ENCODE data around the gene UGT1A8. TPM values are rescaled to one million over a fixed set of nuclear protein-coding genes. Genes with fewer than 3 reads are reported as not detected.
"Not testable (repeated sequence)": the region's sequence is repeated elsewhere in the genome, so short reads cannot be mapped to it uniquely, and the experiment has no call there.

UGT1A8 gene
- total and polyA plus RNA-seq, 2 donors (not counting 1 experiment from before 2014, with no cell fraction given), result not detected

GRCh38 chr2:233698740-233699139 is 81.3 kb downstream of the UGT1A8 start:
- H3K9me3 ChIP-seq (ENCODE audit: control insufficient read depth, insufficient read depth, low read depth, low read length), result no peaks in the 10 kb centered on the region
- H3K4me3 ChIP-seq (replicated peaks in 1 of 4; ENCODE audit: control extremely low read depth in 1 of 4, insufficient read depth in 1 of 4, low read depth in 3 of 4, low read length in 4 of 4), result no peak overlapping the region
- H2AFZ ChIP-seq (ENCODE audit: low read length), result no peak overlapping the region
- H3K4me1 ChIP-seq (ENCODE audit: control insufficient read depth, extremely low read depth, insufficient read depth, low read length), result no peaks in the 10 kb centered on the region
- no peak overlapping the region for H3K4me2 ChIP-seq (ENCODE audit: extremely low read depth, insufficient read depth, low read length)
- no peak for TF ChIP-seq EZH2 (IDR thresholded peaks at IDR 0.05; ENCODE audit: low read length, missing control alignments)
- no peak for TF ChIP-seq CTCF (conservative IDR thresholded peaks at IDR 0.05 in 1 of 2, IDR thresholded peaks at IDR 0.05 in 1 of 2; ENCODE audit: low read depth in 1 of 2, low read length in 2 of 2)
- H3K36me3 ChIP-seq (ENCODE audit: control insufficient read depth, insufficient read depth, low read length), result no peaks in the 10 kb centered on the region
- no peaks in the 10 kb centered on the region for H4K20me1 ChIP-seq (ENCODE audit: control insufficient read depth, extremely low read depth, insufficient read depth, low read length)
- no peaks in the 10 kb centered on the region for H3K79me2 ChIP-seq (ENCODE audit: control insufficient read depth, insufficient read depth, low read length)
- no peak overlapping the region for H3K27ac ChIP-seq (ENCODE audit: insufficient read depth, low read length)
- no peaks in the 10 kb centered on the region for H3K27me3 ChIP-seq (ENCODE audit: control insufficient read depth, insufficient read depth, low read length)
- H3K9ac ChIP-seq (ENCODE audit: insufficient read depth, low read length), result no peak overlapping the region
- DNase-seq (ENCODE audit: low read depth in 2 of 2), result no peak

GRCh38 chr2:233699424-233700027 is 82.1 kb downstream of the UGT1A8 start:
- no peak overlapping the region for H3K9ac ChIP-seq (ENCODE audit: insufficient read depth, low read length)
- H3K27me3 ChIP-seq (ENCODE audit: control insufficient read depth, insufficient read depth, low read length), result no peaks in the 10 kb centered on the region
- H3K4me2 ChIP-seq (ENCODE audit: extremely low read depth, insufficient read depth, low read length), result no peak overlapping the region
- H3K9me3 ChIP-seq (ENCODE audit: control insufficient read depth, insufficient read depth, low read depth, low read length), result no peaks in the 10 kb centered on the region
- no peak overlapping the region for H3K27ac ChIP-seq (ENCODE audit: insufficient read depth, low read length)
- no peak overlapping the region for H3K4me3 ChIP-seq (replicated peaks in 1 of 4; ENCODE audit: control extremely low read depth in 1 of 4, insufficient read depth in 1 of 4, low read depth in 3 of 4, low read length in 4 of 4)
- no peaks in the 10 kb centered on the region for H3K4me1 ChIP-seq (ENCODE audit: control insufficient read depth, extremely low read depth, insufficient read depth, low read length)
- no peaks in the 10 kb centered on the region for H3K36me3 ChIP-seq (ENCODE audit: control insufficient read depth, insufficient read depth, low read length)
- no peak overlapping the region for H2AFZ ChIP-seq (ENCODE audit: low read length)
- H4K20me1 ChIP-seq (ENCODE audit: control insufficient read depth, extremely low read depth, insufficient read depth, low read length), result no peaks in the 10 kb centered on the region
- TF ChIP-seq EZH2 (IDR thresholded peaks at IDR 0.05; ENCODE audit: low read length, missing control alignments), result no peak
- TF ChIP-seq CTCF (conservative IDR thresholded peaks at IDR 0.05 in 1 of 2, IDR thresholded peaks at IDR 0.05 in 1 of 2; ENCODE audit: low read depth in 1 of 2, low read length in 2 of 2), result no peak
- DNase-seq (ENCODE audit: low read depth in 2 of 2), result peak in 1 of 2 donors; percentile 3
- no peaks in the 10 kb centered on the region for H3K79me2 ChIP-seq (ENCODE audit: control insufficient read depth, insufficient read depth, low read length)

- Histone ChIP-seq H3K79me2 (ENCODE audit: control insufficient read depth, insufficient read depth, low read length) (no peaks in the 10 kb centered on the region), H3K9ac (ENCODE audit: insufficient read depth, low read length) (no peak overlapping the region), H3K36me3 (ENCODE audit: control insufficient read depth, insufficient read depth, low read length) (no peaks in the 10 kb centered on the region), H3K9me3 (ENCODE audit: control insufficient read depth, insufficient read depth, low read depth, low read length) (no peaks in the 10 kb centered on the region), H3K4me3 (replicated peaks in 1 of 4; ENCODE audit: control extremely low read depth in 1 of 4, insufficient read depth in 1 of 4, low read depth in 3 of 4, low read length in 4 of 4) (no peak overlapping the region), H3K27ac (ENCODE audit: insufficient read depth, low read length) (no peak overlapping the region), H3K4me1 (ENCODE audit: control insufficient read depth, extremely low read depth, insufficient read depth, low read length) (no peaks in the 10 kb centered on the region), H4K20me1 (ENCODE audit: control insufficient read depth, extremely low read depth, insufficient read depth, low read length) (no peaks in the 10 kb centered on the region), H3K4me2 (ENCODE audit: extremely low read depth, insufficient read depth, low read length) (no peak overlapping the region), H2AFZ (ENCODE audit: low read length) (no peak overlapping the region), H3K27me3 (ENCODE audit: control insufficient read depth, insufficient read depth, low read length) (no peaks in the 10 kb centered on the region)
- DNase-seq (ENCODE audit: low read depth in 2 of 2), result peak; percentile 34 to 88
- TF ChIP-seq EZH2 (IDR thresholded peaks at IDR 0.05; ENCODE audit: low read length, missing control alignments), result no peak
Observed at GRCh38 chr2:233700028-233700635, 82.7 kb downstream of the UGT1A8 start.

GRCh38 chr2:233700842-233701241 is 83.4 kb downstream of the UGT1A8 start:
- H3K9ac ChIP-seq (ENCODE audit: insufficient read depth, low read length); H3K4me3 ChIP-seq (replicated peaks in 1 of 4; ENCODE audit: control extremely low read depth in 1 of 4, insufficient read depth in 1 of 4, low read depth in 3 of 4, low read length in 4 of 4): not testable (repeated sequence)

More at GRCh38 chr2:233700842-233701241, 83.4 kb downstream of the UGT1A8 start:
- H3K4me2 ChIP-seq (ENCODE audit: extremely low read depth, insufficient read depth, low read length); H3K27me3 ChIP-seq (ENCODE audit: control insufficient read depth, insufficient read depth, low read length); H3K36me3 ChIP-seq (ENCODE audit: control insufficient read depth, insufficient read depth, low read length); H3K4me1 ChIP-seq (ENCODE audit: control insufficient read depth, extremely low read depth, insufficient read depth, low read length); H3K79me2 ChIP-seq (ENCODE audit: control insufficient read depth, insufficient read depth, low read length); H4K20me1 ChIP-seq (ENCODE audit: control insufficient read depth, extremely low read depth, insufficient read depth, low read length); H3K27ac ChIP-seq (ENCODE audit: insufficient read depth, low read length); DNase-seq (ENCODE audit: low read depth in 2 of 2); H2AFZ ChIP-seq (ENCODE audit: low read length); H3K9me3 ChIP-seq (ENCODE audit: control insufficient read depth, insufficient read depth, low read depth, low read length): not testable (repeated sequence)
